Measurements from ENCODE around the gene ST7.

DNA sequence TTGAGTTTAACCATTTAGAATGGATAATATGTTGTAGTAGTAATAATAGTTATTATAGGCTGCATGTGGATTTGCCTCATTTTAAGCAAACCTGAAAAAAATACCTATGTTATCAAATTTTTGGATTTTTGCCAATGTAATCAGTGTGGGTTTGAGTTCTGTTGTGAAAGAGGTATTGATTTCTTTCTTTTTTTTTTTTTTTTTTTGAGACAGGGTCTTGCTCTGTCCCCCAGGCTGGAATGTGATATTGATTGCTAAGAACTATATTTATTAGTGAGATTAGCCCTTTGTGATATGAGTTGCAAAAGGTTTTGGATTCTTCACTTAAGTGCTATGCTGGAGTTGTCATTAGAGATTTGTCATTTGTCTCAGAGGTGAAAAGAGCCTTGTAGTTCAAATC is 124.4 kb downstream of the ST7 start:
- TF ChIP-seq, protein P1, sequence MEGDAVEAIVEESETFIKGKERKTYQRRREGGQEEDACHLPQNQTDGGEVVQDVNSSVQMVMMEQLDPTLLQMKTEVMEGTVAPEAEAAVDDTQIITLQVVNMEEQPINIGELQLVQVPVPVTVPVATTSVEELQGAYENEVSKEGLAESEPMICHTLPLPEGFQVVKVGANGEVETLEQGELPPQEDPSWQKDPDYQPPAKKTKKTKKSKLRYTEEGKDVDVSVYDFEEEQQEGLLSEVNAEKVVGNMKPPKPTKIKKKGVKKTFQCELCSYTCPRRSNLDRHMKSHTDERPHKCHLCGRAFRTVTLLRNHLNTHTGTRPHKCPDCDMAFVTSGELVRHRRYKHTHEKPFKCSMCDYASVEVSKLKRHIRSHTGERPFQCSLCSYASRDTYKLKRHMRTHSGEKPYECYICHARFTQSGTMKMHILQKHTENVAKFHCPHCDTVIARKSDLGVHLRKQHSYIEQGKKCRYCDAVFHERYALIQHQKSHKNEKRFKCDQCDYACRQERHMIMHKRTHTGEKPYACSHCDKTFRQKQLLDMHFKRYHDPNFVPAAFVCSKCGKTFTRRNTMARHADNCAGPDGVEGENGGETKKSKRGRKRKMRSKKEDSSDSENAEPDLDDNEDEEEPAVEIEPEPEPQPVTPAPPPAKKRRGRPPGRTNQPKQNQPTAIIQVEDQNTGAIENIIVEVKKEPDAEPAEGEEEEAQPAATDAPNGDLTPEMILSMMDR (conservative IDR thresholded peaks at IDR 0.05 in 1 of 2, IDR thresholded peaks at IDR 0.05 in 1 of 2; ENCODE audit: extremely low read depth in 1 of 2, insufficient read depth in 1 of 2, low read depth in 1 of 2, low read length in 2 of 2) = no peak
- no peak for TF ChIP-seq EZH2 (IDR thresholded peaks at IDR 0.05; ENCODE audit: borderline replicate concordance, low read length)

All from mammary epithelial cell (primary cell).